Upper lobe of left lung (tissue), 6 donors: ENCODE measurements around the gene C12orf60. TPM values are rescaled to one million over a fixed set of nuclear protein-coding genes. Genes with fewer than 3 reads are reported as not detected.

ENCODE experiments used
- ATAC-seq, 2 donors: fragments of 200-7000 bp; cut with Tn5 transposase; one replicate each; pipeline ENCODE4 v1.9.1; 2022; ENCODE audit warnings: mild to moderate bottlenecking in 2 of 2, moderate library complexity in 2 of 2; ENCODE audit not compliant: low FRiP score in 2 of 2
- DNase-seq, 2 donors: peaks; one replicate each; pipeline ENCODE4 v3.0.0-alpha.2; 2019 to 2020
- H3K27ac ChIP-seq, 4 donors: fragments of 200-600 bp; sonication (generic); one replicate each; pipeline ENCODE4 v1.5.1; 2016 to 2019
- H3K27me3 ChIP-seq, 4 donors: fragments of 200-600 bp; sonication (generic); one replicate each; pipeline ENCODE4 v1.5.1; 2017 to 2019
- H3K36me3 ChIP-seq, 4 donors: fragments of 200-600 bp; sonication (generic); one replicate each; pipeline ENCODE4 v1.5.1; 2016 to 2019
- H3K4me1 ChIP-seq, 4 donors: fragments of 200-600 bp; sonication (generic); one replicate each; pipeline ENCODE4 v1.5.1; 2018 to 2019
- H3K4me3 ChIP-seq, 4 donors: fragments of 200-600 bp; sonication (generic); one replicate each; pipeline ENCODE4 v1.5.1; 2017 to 2019; ENCODE audit warnings: mild to moderate bottlenecking in 2 of 4, moderate library complexity in 1 of 4
- H3K9me3 ChIP-seq, 4 donors: fragments of 200-600 bp; sonication (generic); one replicate each; pipeline ENCODE4 v1.5.1; 2018 to 2019
- EP300 ChIP-seq, 4 donors: sonication (generic); formaldehyde crosslinking; IDR thresholded peaks; one replicate each; pipeline ENCODE4 v1.5.1; 2017; ENCODE audit warnings: antibody characterized with exemption in 4 of 4, control low read depth in 2 of 4
- POLR2A ChIP-seq, 4 donors: fragments of 450-650 bp; IDR thresholded peaks; one replicate each; pipeline ENCODE4 v1.5.1; 2016 to 2017; ENCODE audit warnings: antibody characterized with exemption in 4 of 4, mild to moderate bottlenecking in 2 of 4
- POLR2AphosphoS5 ChIP-seq, 2 donors: sonication (generic); formaldehyde crosslinking; IDR thresholded peaks; one replicate each; pipeline ENCODE4 v1.5.1; 2017; ENCODE audit warnings: antibody characterized with exemption in 2 of 2
- WGBS, 2 donors: methylation state at CpG; one replicate each; pipeline ENCODE4 v1.1.5; 2017 to 2018; 5-methylcytosine and 5-hydroxymethylcytosine counted together
- total RNA-seq, 6 donors: library from RNA; depleted of rRNA in 4 of 6; stranded (reverse); fragments of >200 nt in 4 of 6; gene quantifications; one replicate each; pipeline versions ENCODE4 v1.1.0 to v1.2.1, GENCODE V29; 2016 to 2021
- TF ChIP-seq, protein P1 (sequence below), 6 experiments: fragments of 450-650 bp in 4 of 6; fragments of 200-600 bp in 2 of 6; sonication (generic) in 2 of 6; IDR thresholded peaks; one replicate each; pipeline ENCODE4 v1.5.1; 2016 to 2019; ENCODE audit warnings: antibody characterized with exemption in 6 of 6
- donor health status: DM: no; HTN: no; CAD: no; lungs with moderate emphysema.
- donor health status: DM: no; HTN: yes; CAD: no; lungs with severe emphysema.

The C12orf60 gene
- total RNA-seq, 6 donors from 2014 or later: 0.33 to 3.4 (median 0.94) TPM; not detected in 1

DNA sequence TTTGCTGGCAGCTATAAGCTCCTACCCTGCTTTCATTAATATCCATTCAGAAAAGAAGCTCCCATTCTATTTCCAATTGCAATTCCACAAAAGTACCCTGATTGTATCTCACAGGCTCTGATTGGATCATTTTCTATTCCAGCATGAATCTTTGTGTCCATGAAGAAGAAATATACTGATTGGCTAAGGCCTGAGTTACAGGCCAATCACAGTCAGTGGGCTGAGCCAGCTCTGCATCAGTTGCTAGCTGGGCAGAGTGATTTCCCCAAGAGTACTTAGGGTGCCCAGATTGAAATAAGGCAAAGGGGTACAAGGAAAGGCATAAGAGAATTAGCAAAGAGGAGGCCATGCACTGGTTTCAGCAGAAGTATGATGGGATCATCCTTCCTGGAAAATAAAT is 25.4 kb downstream of the C12orf60 start:
- H3K27ac ChIP-seq: no peak overlapping the region
- TF ChIP-seq POLR2AphosphoS5 (IDR thresholded peaks at IDR 0.05): no peak
- no peak for TF ChIP-seq POLR2A (IDR thresholded peaks at IDR 0.05)
- TF ChIP-seq, protein P1, sequence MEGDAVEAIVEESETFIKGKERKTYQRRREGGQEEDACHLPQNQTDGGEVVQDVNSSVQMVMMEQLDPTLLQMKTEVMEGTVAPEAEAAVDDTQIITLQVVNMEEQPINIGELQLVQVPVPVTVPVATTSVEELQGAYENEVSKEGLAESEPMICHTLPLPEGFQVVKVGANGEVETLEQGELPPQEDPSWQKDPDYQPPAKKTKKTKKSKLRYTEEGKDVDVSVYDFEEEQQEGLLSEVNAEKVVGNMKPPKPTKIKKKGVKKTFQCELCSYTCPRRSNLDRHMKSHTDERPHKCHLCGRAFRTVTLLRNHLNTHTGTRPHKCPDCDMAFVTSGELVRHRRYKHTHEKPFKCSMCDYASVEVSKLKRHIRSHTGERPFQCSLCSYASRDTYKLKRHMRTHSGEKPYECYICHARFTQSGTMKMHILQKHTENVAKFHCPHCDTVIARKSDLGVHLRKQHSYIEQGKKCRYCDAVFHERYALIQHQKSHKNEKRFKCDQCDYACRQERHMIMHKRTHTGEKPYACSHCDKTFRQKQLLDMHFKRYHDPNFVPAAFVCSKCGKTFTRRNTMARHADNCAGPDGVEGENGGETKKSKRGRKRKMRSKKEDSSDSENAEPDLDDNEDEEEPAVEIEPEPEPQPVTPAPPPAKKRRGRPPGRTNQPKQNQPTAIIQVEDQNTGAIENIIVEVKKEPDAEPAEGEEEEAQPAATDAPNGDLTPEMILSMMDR (IDR thresholded peaks at IDR 0.05): no peak
- no peak for TF ChIP-seq EP300 (IDR thresholded peaks at IDR 0.05)
- no peaks in the 10 kb centered on the region for H3K36me3 ChIP-seq
- H3K27me3 ChIP-seq: no peaks in the 10 kb centered on the region
- no peaks in the 10 kb centered on the region for H3K9me3 ChIP-seq
- no peaks in the 10 kb centered on the region for H3K4me1 ChIP-seq
- ATAC-seq: no peak
- no peak overlapping the region for H3K4me3 ChIP-seq
- DNase-seq: no peak

GRCh38 chr12:14833336-14833735 is 29.9 kb downstream of the C12orf60 start:
- DNase-seq: no peak
- peaks cover 0 to 10% (median 6%) of the 10 kb centered on the region in 4 donors for H3K4me1 ChIP-seq
- no peak for ATAC-seq
- no peak for TF ChIP-seq EP300 (IDR thresholded peaks at IDR 0.05)
- TF ChIP-seq, protein P1 (IDR thresholded peaks at IDR 0.05): no peak
- TF ChIP-seq POLR2AphosphoS5 (IDR thresholded peaks at IDR 0.05): no peak
- no peak for TF ChIP-seq POLR2A (IDR thresholded peaks at IDR 0.05)
- H3K27me3 ChIP-seq: no peaks in the 10 kb centered on the region
- H3K36me3 ChIP-seq: no peaks in the 10 kb centered on the region
- H3K27ac ChIP-seq: no peak overlapping the region
- no peak overlapping the region for H3K4me3 ChIP-seq
- WGBS, 2 donors: 85% methylated on average over 3 of the region's 3 CpGs
- no peaks in the 10 kb centered on the region for H3K9me3 ChIP-seq

DNA sequence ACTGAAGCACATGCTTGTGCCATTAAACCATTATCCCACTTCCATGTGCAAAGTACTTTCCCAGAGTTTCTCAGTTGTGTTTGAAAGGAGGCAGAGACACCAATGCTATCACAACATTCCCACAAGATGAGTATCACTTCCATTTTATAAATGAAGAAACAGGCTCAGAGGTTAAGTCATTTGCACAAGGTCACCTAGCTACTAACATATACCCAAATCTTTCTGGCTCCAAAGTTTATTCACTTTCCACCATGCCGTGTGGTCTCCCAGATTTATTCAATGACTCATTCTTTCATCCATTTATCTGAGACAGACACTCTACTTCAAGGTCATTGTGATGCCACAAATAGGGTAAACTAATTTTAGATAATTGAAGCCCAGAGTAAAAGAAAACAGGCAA is 30.5 kb downstream of the C12orf60 start:
- H3K36me3 ChIP-seq: no peaks in the 10 kb centered on the region
- DNase-seq: no peak
- WGBS, 2 donors: 54 to 67% methylated on average over 1 of the region's 1 CpG
- peaks cover 0 to 10% (median 6%) of the 10 kb centered on the region in 4 donors for H3K4me1 ChIP-seq
- no peaks in the 10 kb centered on the region for H3K9me3 ChIP-seq
- no peaks in the 10 kb centered on the region for H3K27me3 ChIP-seq
- H3K27ac ChIP-seq: no peak overlapping the region
- H3K4me3 ChIP-seq: no peak overlapping the region
- no peak for ATAC-seq
- TF ChIP-seq POLR2AphosphoS5 (IDR thresholded peaks at IDR 0.05): no peak
- no peak for TF ChIP-seq POLR2A (IDR thresholded peaks at IDR 0.05)
- no peak for TF ChIP-seq EP300 (IDR thresholded peaks at IDR 0.05)
- TF ChIP-seq, protein P1 (IDR thresholded peaks at IDR 0.05): no peak

GRCh38 chr12:14834509-14834908 is 31.0 kb downstream of the C12orf60 start:
- H3K4me3 ChIP-seq: no peak overlapping the region
- no peak for DNase-seq
- peaks cover 0 to 10% (median 6%) of the 10 kb centered on the region in 4 donors for H3K4me1 ChIP-seq
- no peak overlapping the region for H3K27ac ChIP-seq
- no peak for ATAC-seq
- H3K36me3 ChIP-seq: no peaks in the 10 kb centered on the region
- no peaks in the 10 kb centered on the region for H3K9me3 ChIP-seq
- H3K27me3 ChIP-seq: no peaks in the 10 kb centered on the region
- no peak for TF ChIP-seq POLR2AphosphoS5 (IDR thresholded peaks at IDR 0.05)
- no peak for TF ChIP-seq EP300 (IDR thresholded peaks at IDR 0.05)
- TF ChIP-seq, protein P1 (IDR thresholded peaks at IDR 0.05): no peak
- TF ChIP-seq POLR2A (IDR thresholded peaks at IDR 0.05): no peak
